Measurements from ENCODE around the gene MDC1.
A peak's percentile ranks its signal among the peaks of the same experiment; 100 is the strongest.

The MDC1 gene

DNA sequence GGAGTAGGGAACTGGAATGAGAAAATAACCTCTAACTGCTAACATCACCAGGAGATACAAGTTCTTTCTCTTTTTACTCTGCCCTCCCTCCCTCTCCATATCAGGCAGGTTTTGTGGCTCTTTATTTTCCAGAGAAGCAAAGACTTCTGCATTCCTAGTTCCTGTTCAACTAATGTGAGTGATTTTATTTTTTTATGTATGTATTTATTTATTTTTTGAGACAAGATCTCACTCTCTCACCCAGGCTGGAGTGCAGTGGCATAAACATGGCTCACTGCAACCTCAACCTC, 33.2 kb upstream of the MDC1 start:
- TF ChIP-seq, protein P1, sequence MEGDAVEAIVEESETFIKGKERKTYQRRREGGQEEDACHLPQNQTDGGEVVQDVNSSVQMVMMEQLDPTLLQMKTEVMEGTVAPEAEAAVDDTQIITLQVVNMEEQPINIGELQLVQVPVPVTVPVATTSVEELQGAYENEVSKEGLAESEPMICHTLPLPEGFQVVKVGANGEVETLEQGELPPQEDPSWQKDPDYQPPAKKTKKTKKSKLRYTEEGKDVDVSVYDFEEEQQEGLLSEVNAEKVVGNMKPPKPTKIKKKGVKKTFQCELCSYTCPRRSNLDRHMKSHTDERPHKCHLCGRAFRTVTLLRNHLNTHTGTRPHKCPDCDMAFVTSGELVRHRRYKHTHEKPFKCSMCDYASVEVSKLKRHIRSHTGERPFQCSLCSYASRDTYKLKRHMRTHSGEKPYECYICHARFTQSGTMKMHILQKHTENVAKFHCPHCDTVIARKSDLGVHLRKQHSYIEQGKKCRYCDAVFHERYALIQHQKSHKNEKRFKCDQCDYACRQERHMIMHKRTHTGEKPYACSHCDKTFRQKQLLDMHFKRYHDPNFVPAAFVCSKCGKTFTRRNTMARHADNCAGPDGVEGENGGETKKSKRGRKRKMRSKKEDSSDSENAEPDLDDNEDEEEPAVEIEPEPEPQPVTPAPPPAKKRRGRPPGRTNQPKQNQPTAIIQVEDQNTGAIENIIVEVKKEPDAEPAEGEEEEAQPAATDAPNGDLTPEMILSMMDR (IDR thresholded peaks at IDR 0.05; ENCODE audit: borderline replicate concordance, control extremely low read depth, extremely low read depth, insufficient read depth, missing control alignments): no peak
- DNase-seq (ENCODE audit: low spot score): no peak
- in situ Hi-C loops (cut with MboI; ENCODE audit: low sequenced_read_pairs, unreplicated experiment): no loop called here

DNA sequence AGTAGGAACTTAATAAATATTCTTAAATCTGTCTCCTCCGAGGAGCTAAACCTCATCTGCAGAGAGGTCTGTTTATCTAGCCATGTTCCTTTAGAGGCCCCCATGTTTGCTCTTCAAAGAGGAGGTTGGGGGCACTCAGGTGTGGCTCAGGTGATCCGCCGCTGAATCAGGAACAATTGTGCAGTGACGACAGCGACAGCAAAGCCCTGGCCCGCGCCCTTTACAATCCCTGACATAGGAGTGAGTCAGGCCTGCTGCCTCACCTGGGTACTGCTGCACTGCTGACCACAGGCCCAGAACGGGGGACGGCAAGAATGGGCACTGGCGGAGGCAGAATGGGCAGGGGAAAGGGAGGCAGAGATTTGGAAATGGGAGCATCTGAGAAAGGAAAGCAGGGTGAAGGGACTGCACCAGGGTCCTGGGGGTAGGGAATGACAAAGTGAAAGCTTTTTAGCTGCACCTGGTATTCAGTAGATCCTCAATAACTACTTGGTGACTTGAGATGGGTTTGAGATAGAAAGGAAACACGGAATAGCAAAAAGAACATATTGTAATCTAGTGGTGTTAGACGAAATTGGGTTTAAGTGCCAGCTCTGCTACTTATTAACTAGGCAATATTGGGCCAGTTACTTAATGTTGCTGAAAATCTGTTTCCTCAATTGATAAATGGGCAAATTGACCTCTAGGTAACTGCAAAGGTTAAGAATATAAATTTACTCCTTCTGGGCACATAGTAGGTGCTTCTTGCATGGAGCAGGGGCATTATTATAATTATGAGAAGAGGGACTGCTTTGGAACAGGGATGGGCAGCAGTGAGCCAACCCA, 32.7 kb upstream of the MDC1 start:
- TF ChIP-seq, protein P1 (IDR thresholded peaks at IDR 0.05; ENCODE audit: borderline replicate concordance, control extremely low read depth, extremely low read depth, insufficient read depth, missing control alignments): no peak
- DNase-seq (ENCODE audit: low spot score): no peak
- in situ Hi-C loops (cut with MboI; ENCODE audit: low sequenced_read_pairs, unreplicated experiment): no loop called here

DNA sequence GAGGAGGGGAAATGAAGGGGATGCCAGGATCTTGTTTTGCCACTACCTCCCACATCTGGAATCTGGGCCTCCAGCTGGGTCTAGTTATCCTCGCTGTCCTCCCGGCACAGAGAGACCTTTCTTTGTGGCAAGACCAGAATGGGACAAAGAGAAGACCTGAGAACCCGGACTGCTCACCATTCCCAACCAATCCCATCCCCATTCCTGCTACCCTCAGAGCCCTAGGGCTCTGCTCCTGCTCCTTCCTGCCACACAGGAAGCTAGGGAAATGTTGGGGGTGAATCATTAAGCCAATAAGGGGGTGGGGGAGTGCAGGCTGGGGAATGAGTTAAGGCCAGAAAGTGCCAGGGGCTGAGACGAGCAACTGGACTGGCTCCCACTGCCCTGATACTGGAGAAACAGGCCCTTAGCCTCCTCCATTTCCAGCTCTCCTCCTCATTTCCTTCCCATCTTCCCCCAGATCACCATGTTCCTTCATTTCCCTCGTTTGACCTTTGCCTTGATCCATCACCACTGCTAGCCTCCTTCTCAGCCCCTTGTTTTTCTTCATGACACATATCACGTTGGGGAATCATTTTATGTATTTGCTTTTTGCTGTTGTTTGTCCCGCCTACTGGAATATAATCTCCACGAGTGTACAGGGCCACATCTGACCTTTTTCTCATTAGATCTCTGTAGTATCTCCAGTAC, 31.9 kb upstream of the MDC1 start:
- TF ChIP-seq, protein P1 (IDR thresholded peaks at IDR 0.05; ENCODE audit: borderline replicate concordance, control extremely low read depth, extremely low read depth, insufficient read depth, missing control alignments): no peak
- no peak for DNase-seq (ENCODE audit: low spot score)
- in situ Hi-C loops (cut with MboI; ENCODE audit: low sequenced_read_pairs, unreplicated experiment): no loop called here

DNA sequence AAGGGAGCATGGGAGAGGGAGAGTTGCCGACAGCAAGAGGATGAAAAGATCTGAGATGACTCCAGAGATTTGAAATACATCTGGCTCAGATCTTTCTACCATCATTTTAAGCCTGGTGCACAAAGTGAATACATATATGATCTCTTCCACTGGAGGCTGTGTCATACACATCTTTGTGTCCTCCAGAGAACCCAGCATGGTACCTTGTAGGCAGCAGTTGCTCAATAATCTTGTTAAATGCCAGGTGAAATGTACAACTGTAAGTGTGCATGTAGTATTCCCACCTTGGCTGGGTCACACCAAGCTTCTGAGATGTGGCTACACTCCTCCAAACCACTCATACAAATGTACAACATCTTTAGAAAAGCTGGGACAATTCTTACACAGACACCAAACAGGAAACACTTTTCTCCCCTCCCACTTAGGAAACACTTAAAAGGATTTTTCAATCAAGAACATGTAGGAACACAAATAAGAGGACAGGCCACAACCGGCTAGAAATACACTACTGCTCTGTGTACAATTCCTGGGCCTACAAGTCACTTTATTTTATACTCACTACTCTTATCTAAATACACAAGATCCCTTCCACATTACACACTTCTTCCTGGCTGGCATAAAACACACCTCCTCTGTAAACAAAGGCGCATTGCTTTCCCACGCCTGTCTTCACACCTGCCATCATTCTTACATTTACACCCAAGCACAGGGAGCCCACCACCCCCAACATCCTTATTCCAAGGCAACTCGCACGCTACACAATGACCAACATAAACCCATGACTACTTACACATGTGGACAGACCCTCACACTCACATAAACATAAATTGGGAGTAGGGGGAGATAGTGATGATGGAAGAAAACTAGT, 31.1 kb upstream of the MDC1 start:
- TF ChIP-seq, protein P1 (IDR thresholded peaks at IDR 0.05; ENCODE audit: borderline replicate concordance, control extremely low read depth, extremely low read depth, insufficient read depth, missing control alignments): no peak
- in situ Hi-C loops (cut with MboI; ENCODE audit: low sequenced_read_pairs, unreplicated experiment): no loop called here
- DNase-seq (ENCODE audit: low spot score): no peak

DNA sequence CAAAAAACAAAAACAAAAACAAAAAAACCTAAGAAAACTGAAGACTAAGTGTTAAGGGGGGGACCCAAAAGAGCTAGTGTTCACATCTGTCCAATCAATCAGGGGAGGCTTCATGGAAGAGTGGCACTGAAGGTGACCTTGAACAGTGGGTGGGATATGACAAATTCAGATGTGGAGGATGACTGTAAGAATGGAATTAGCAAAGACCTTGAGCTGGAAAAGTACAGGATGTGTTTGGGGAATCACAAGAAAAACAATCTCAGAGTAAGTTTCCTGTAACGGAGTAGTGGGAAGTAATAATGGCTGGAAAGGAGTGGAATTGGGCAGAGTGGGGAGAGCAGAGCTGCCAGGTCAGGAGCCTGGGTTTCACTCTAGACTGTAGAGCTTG, 30.2 kb upstream of the MDC1 start:
- no peak for DNase-seq (ENCODE audit: low spot score)
- TF ChIP-seq, protein P1 (IDR thresholded peaks at IDR 0.05; ENCODE audit: borderline replicate concordance, control extremely low read depth, extremely low read depth, insufficient read depth, missing control alignments): no peak
- in situ Hi-C loops (cut with MboI; ENCODE audit: low sequenced_read_pairs, unreplicated experiment): no loop called here

DNA sequence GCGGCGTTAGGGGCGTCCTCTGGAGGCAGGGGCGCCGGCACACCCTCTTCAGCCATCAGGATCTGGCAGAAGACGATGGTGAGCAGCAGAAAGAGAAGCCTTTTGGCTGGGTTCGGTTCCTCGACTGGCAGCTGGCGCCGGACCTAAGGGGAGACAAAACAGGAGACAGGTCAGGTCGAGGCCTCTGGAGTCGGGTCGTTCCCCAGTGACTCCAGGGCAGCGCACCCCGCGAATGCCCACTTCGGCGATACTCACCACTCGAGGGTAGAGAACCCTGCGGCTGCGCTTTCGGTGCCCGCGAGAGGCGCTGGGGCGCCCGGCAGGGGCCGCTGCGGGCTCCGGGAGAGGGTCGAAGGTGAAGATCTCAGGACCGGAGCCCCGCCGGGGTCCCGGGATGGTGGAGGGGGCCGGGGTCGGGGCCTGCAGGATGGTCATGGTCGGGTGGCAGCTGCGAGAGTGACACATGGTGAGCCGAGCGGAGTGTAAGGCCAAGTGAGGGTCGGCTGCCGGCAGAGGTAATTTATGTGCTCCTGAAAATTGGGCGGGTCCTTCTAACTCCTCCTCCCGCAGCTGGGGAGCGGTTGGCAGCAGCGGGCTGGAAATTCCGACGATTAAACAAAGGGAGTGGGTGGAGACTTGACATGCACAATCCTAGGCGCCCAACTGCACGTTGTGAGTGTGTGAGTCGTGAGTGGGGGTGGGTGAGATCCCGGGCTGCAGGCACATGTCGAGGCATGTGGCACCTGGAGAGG, 27.1 kb upstream of the MDC1 start, which contains the start of gene IER3:
Gene IER3 (minus strand): TSS at position 494 of the 752 bp plus-strand sequence. CDS start 29 bp downstream, at position 465.
- in situ Hi-C loops (cut with MboI; ENCODE audit: low sequenced_read_pairs, unreplicated experiment): no loop called here
- DNase-seq (ENCODE audit: low spot score): peak; percentile 80
- TF ChIP-seq, protein P1 (IDR thresholded peaks at IDR 0.05; ENCODE audit: borderline replicate concordance, control extremely low read depth, extremely low read depth, insufficient read depth, missing control alignments): peak; percentile 76

All from GM13976 (cell line).